ENCODE data around the gene PCMTD2.

- TF ChIP-seq JUND (IDR thresholded peaks at IDR 0.05) (no peak), NFIC (IDR thresholded peaks at IDR 0.05; ENCODE audit: borderline replicate concordance) (no peak), GABPA (IDR thresholded peaks at IDR 0.05; ENCODE audit: low read depth) (no peak), CHD2 (IDR thresholded peaks at IDR 0.05; ENCODE audit: low read length, partially characterized antibody) (no peak), POLR2AphosphoS5 (IDR thresholded peaks at IDR 0.05; ENCODE audit: low read depth, low read length) (no peak), TAF1 (IDR thresholded peaks at IDR 0.05; ENCODE audit: borderline replicate concordance, low read depth, low read length) (no peak), EP300 (IDR thresholded peaks at IDR 0.05; ENCODE audit: borderline replicate concordance in 1 of 2, low read depth in 1 of 2, low read length in 1 of 2) (no peak), RXRA (IDR thresholded peaks at IDR 0.05; ENCODE audit: borderline replicate concordance, low read depth) (no peak)
- TF ChIP-seq, protein P1, sequence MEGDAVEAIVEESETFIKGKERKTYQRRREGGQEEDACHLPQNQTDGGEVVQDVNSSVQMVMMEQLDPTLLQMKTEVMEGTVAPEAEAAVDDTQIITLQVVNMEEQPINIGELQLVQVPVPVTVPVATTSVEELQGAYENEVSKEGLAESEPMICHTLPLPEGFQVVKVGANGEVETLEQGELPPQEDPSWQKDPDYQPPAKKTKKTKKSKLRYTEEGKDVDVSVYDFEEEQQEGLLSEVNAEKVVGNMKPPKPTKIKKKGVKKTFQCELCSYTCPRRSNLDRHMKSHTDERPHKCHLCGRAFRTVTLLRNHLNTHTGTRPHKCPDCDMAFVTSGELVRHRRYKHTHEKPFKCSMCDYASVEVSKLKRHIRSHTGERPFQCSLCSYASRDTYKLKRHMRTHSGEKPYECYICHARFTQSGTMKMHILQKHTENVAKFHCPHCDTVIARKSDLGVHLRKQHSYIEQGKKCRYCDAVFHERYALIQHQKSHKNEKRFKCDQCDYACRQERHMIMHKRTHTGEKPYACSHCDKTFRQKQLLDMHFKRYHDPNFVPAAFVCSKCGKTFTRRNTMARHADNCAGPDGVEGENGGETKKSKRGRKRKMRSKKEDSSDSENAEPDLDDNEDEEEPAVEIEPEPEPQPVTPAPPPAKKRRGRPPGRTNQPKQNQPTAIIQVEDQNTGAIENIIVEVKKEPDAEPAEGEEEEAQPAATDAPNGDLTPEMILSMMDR (IDR thresholded peaks at IDR 0.05): no peak
These were observed 32.0 kb upstream of the PCMTD2 start for GRCh38 chr20:64223526-64224067.
